ENCODE results near the gene CDH4.

The CDH4 gene

DNA sequence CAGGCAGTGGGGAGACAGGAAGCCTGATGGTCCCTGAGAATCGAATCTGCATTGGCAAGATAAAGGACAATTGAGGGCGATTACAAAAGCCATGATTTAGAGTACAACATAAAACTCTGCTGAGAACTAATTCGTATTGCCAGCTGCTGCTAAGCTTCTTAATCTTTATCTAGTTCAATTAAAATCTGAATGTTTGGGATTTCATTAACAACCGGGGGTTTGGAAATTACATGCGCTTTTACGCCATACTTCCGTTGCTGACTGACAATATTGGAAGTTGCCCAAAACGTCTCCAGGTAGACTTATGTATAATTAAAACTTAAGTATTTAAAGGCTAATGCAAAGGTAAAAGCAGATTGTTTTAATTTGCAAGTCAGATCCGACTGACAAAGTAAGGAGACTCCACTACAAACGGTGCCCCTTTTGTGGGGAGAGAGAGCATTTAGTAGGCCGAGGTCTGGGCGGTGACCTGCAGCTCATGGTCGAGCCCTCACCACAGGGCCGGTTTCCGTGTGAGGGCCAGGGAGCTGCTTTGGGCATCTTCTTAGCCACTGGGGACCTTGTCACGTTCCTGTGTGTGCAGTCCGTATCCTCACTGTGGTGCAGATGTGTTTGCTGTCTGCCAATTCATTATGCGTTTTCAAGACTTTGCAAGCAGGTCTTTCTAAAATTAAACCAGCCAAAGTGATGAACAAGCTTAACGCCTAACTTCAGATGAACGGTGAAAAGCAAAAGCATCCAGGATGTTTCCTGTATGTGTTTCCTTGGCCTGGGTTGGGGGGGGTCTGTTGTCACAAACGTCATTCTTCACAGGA lies 49.9 kb downstream of the CDH4 start:
- no peak for DNase-seq

DNA sequence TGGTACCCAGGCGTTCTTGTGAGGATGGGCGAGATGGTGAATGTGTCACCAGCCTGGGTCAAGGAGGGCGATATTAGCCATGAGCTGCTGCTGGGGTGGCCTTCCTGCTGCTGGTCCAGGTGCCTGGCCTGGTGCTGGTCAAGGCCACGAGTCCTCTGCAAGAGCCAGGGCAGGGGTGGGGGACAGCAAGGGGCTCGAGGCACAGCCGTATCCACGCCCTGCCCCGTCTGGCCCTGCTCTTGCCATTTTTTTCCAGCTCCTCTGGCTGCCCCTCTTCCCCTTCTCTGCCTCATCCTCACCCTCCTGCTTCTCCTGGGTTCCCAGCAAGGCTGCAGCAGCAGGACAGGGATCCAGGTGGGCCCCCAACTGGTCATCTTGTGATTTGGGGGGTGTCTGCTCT lies 51.2 kb downstream of the CDH4 start:
- DNase-seq, result no peak

GRCh38 chr20:61303675-61304074 lies 51.6 kb downstream of the CDH4 start:
- DNase-seq, result no peak

- no peak for DNase-seq
Observed at GRCh38 chr20:61304750-61305149, 52.7 kb downstream of the CDH4 start.

- DNase-seq, result no peak
Observed at GRCh38 chr20:61306937-61307475, 54.9 kb downstream of the CDH4 start.

GRCh38 chr20:61307686-61308476 lies 55.8 kb downstream of the CDH4 start:
- DNase-seq, result no peak

DNA sequence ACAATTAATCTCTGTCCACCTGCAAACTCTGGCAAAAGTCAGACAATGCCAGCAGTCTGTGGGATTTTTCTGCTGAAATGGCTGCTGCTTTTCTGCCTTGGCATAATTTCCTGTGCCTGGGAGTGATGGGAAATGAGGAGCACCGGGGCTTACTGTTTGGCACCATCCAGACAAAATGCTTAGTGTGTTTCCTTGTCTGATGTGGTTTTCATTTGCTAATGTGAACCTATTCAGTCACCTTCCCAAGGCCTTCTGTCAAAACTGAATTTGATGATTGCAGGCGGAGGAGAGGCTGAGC lies 56.4 kb downstream of the CDH4 start:
- DNase-seq, result no peak

DNA sequence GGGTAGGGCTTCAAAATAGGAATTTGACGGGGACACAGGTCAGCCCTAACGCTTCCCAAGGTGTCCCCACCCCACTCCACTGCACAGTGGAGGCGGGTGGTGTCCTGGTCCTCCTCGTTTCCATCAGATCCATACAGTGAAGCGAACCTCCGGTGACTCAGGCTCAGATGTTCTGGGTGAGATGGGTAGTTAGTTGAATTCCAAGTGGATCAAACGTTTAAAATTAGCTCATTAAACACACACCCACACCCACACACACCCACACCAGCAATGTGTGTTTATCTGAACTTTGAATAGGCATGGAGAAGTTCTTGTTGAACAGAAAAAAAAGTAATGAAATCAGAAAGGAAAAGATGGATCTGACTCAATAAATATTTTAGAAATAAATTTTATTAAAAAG lies 58.9 kb downstream of the CDH4 start:
- DNase-seq, result no peak

GRCh38 chr20:61311656-61312387 lies 59.8 kb downstream of the CDH4 start:
- DNase-seq, result no peak

DNA sequence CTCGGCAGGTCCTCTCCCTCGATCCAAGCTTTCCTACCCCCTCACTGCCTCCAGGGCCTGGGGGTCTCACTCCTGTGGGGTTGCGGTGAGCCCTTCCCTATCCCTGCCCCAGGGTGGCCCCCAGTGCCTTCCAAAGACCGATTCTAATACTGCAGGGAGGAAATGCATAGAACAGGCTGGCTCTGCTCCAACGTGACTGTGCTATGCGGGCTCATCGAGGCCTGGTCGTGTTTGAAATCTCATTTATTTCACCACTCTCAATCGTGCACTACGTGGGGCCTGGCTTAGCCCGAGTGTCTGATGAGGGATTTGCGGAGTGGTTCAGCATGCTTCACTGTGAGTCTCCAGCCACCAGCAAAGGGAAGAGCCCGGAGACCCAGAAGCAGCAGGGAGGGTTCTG lies 60.9 kb downstream of the CDH4 start:
- no peak for DNase-seq

DNA sequence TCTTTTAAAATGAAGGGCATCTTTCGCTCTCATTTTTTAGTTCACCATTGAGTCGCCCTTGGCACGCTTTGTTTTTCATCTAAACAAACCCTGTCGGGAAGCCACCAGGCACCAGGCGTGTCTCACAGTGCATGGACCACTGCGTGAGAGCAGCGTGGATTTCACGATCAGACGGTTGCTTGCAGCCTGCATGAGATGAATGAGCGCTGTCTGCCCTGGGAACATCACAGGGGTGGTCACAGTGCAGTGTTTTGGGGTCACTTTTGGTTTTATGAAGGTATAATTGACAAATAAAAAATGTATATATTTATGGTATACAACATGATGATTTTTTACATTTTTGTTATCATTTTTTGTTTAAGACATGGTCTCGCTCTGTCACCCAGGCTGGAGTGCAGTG lies 61.3 kb downstream of the CDH4 start:
- no peak for DNase-seq

DNA sequence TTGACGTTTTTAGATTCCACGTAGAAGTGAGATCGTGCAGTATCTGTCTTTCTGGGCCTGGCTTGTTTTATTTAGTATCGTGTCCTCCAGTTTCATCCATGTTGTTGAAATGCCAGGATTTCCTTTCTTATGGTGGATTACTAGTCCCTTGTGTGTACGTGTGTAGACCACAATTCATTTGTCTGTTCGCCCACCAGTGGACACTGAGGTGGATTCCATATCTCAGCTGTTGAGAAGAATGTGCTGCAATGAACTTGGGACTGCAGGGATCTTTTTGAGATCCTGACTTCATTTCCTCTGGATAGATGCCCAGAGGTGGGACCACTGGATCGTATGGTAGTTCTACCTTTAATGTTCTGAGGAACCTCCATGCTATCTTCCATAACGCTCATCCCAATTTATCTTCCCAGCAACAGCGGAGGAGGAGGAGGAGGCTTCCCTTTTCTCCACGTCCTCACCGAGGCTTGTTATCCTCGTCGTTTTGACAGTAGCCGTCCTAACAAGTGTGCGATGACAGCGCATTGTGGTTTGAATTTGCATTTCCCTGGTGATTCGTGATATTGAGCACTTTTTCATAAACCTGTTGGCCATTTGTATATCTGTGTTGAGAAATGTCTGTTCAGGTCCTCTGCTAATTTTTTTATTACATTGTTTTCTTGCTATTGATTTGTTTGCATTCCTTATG lies 62.4 kb downstream of the CDH4 start:
- no peak for DNase-seq

DNA sequence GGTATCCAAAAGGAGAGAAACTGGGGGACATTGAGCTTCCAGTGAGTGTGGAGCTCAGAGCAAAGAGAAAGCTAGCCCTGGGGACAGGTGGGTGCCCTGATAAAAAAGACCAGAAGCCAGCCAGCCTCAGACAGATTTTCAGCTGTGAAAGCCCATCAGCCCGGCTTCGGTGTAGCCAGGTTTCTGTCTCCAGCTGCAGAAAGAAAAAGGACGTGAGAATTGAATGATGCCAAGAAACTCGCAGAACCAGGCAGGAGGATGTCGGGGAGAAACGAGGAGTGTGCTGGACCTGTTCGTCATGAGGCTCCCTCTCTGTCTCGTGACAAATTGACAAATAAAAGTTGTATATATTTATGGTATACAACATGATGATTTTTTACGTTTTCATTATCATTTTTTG lies 63.3 kb downstream of the CDH4 start:
- DNase-seq, result no peak

DNA sequence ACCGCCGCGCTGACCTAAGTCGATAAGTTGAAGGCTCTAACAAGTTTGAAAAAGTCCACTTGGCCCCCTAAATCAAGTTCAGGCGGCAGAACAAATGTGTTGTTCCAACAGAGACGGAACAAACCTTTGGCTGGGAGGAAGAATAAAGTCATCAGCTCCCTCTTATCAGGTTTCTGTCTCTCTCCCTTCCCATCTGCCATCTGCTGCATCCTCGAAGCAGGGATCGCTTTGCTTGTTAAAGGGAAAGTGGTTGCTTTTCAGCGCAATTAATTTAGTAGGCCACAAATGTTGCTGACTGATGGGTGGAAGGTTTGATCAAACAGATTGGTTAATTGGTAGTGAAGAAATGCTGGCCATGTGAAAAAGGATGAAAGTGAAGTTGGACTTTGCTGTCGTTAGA lies 64.3 kb downstream of the CDH4 start:
- no peak for DNase-seq

- no peak for DNase-seq
Observed at GRCh38 chr20:61317966-61318530, 66.0 kb downstream of the CDH4 start.

- no peak for DNase-seq
Observed at GRCh38 chr20:61320691-61321425, 68.8 kb downstream of the CDH4 start.

DNA sequence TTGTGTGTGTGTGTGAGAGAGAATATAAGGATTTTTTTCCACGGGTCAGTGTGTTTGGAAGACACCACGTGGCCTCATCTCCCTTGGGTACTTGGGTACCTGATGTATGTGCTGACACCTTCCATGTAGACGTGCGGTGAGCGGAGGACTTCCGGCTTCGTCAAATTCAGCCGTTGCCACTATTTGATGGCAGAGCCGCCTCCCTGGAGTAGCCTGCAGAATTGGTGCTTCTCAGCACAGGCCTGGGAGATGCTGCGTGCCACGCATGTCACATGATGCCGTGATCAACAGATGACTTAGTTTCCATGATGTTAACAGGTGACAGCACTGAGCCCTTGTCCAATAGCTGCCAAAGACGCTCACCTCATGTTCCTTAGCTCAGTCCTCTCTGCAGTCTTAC lies 69.4 kb downstream of the CDH4 start:
- DNase-seq, result no peak

GRCh38 chr20:61322151-61322865 lies 70.2 kb downstream of the CDH4 start:
- DNase-seq, result no peak

DNA sequence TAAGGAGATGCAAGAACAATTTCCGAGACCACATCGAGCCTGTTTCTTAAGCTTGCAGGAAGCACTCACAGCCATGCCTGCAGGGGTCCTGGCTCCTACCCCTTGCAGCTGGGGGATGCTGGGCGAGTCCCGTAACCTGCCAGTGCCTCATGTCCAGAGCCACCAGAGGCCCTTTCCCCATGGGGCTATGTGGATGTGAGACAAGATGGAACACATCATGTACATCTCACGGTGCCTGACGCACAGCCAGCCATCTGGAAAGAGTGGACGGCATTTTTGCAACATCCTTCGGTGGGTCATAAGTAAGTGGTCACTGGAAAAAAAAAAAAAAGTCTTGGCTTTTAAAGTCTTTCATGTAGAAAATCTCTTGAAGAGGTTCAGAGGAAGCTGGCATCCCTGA lies 72.8 kb downstream of the CDH4 start:
- no peak for DNase-seq

- no peak for DNase-seq
Observed at GRCh38 chr20:61325718-61326117, 73.7 kb downstream of the CDH4 start.

GRCh38 chr20:61328911-61329558 lies 77.0 kb downstream of the CDH4 start:
- DNase-seq, result no peak
